Tibial nerve (tissue), 4 donors: Measurements from ENCODE around the gene SHISAL1. TPM values are rescaled to one million over a fixed set of nuclear protein-coding genes. Genes with fewer than 3 reads are reported as not detected.

Experiments
- DNase-seq, 2 donors: peaks; one replicate each; pipeline ENCODE4 v3.0.0-alpha.2; 2019; ENCODE audit warnings: low spot score in 2 of 2
- H3K27ac ChIP-seq, 4 donors: fragments of 200-600 bp; sonication (generic) in 3 of 4; one replicate each; pipeline ENCODE4 v1.5.1; 2017 to 2019; ENCODE audit warnings: mild to moderate bottlenecking in 1 of 4
- H3K27me3 ChIP-seq, 2 donors: fragments of 200-600 bp; sonication (generic) in 1 of 2; one replicate each; pipeline versions ENCODE4 v1.5.1 to v1.6.0; 2017 to 2019
- H3K36me3 ChIP-seq, 3 donors: fragments of 200-600 bp; sonication (generic); one replicate each; pipeline ENCODE4 v1.5.1; 2018 to 2019
- H3K4me1 ChIP-seq, 4 donors: fragments of 200-600 bp; sonication (generic) in 3 of 4; one replicate each; pipeline ENCODE4 v1.5.1; 2017 to 2019
- H3K4me3 ChIP-seq, 4 donors: fragments of 200-600 bp; sonication (generic) in 3 of 4; one replicate each; pipeline ENCODE4 v1.5.1; 2017 to 2019; ENCODE audit warnings: mild to moderate bottlenecking in 1 of 4, moderate library complexity in 1 of 4
- H3K9me3 ChIP-seq, 4 donors: fragments of 200-600 bp; sonication (generic) in 3 of 4; one replicate each; pipeline ENCODE4 v1.5.1; 2017 to 2019
- CTCF ChIP-seq, 5 experiments: fragments of 200-600 bp in 3 of 5; fragments of 450-650 bp in 2 of 5; sonication (generic) in 3 of 5; IDR thresholded peaks; one replicate each; pipeline ENCODE4 v1.5.1; 2016 to 2019; ENCODE audit warnings: antibody characterized with exemption in 5 of 5, mild to moderate bottlenecking in 3 of 5, moderate library complexity in 2 of 5
- EP300 ChIP-seq, 2 donors: sonication (generic); formaldehyde crosslinking; IDR thresholded peaks; one replicate each; pipeline ENCODE4 v1.6.1; 2017; ENCODE audit warnings: antibody characterized with exemption in 2 of 2, mild to moderate bottlenecking in 1 of 2
- POLR2A ChIP-seq, 2 donors: fragments of 450-650 bp; IDR thresholded peaks; one replicate each; pipeline ENCODE4 v1.6.1; 2017; ENCODE audit warnings: antibody characterized with exemption in 2 of 2, mild to moderate bottlenecking in 2 of 2, moderate library complexity in 2 of 2
- WGBS, 2 donors: methylation state at CpG; one replicate each; pipeline ENCODE4 v1.1.5; 2018; 5-methylcytosine and 5-hydroxymethylcytosine counted together
- total RNA-seq, 4 donors: library from RNA; depleted of rRNA; stranded (reverse); fragments of >200 nt; gene quantifications; one replicate each; pipeline ENCODE4 v1.1.0, GENCODE V29; 2016

The SHISAL1 gene
- total RNA-seq, 4 donors from 2014 or later, result 0.22 to 1.0 (median 0.59) TPM

DNA sequence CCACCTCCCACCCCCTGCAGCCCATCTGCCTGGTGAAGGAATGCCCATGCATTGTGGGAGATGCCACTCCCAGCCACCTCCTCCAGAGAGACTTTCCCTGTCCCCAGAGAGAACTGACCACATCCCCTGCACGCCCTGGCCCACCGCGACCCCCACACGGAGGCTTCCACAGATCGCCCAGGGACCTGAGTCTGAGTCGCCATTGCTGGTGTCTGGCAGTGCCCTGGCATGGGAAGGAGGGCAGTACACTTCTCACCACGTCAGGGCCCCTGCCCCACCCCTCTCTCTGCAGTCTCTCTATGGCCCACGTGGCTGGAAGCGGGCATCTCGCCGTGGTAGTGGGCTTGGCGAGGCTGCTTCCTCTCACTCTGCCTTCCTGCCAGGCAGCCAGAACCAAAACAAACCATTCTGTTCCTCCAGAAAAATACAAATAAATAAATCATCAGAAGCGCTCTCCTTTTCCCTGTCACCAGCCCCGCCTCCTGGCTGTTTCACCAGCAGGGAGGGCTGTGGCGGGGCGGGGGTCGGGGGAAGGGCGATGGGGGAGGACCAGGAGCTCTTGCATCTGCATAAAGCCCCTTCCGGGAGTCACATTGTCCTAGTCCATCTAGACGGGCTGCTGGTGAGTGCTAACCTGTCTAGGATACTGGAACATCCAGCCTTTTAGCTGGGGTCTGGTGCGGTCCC lies 20.9 kb downstream of the SHISAL1 start:
- no peak for DNase-seq
- no peak for TF ChIP-seq POLR2A (IDR thresholded peaks at IDR 0.05)
- no peak for TF ChIP-seq EP300 (IDR thresholded peaks at IDR 0.05)
- no peak for TF ChIP-seq CTCF (IDR thresholded peaks at IDR 0.05)
- H3K36me3 ChIP-seq, result no peaks in the 10 kb centered on the region
- no peak overlapping the region for H3K27ac ChIP-seq
- H3K27me3 ChIP-seq, result no peaks in the 10 kb centered on the region
- WGBS, 2 donors, result 28 to 51% methylated on average over 10 to 21 of the region's 21 CpGs
- H3K4me3 ChIP-seq, result no peak overlapping the region
- H3K4me1 ChIP-seq, result peaks cover 0 to 13% (median 0%) of the 10 kb centered on the region in 4 donors
- peaks cover 0 to 22% (median 2%) of the 10 kb centered on the region in 4 donors for H3K9me3 ChIP-seq

DNA sequence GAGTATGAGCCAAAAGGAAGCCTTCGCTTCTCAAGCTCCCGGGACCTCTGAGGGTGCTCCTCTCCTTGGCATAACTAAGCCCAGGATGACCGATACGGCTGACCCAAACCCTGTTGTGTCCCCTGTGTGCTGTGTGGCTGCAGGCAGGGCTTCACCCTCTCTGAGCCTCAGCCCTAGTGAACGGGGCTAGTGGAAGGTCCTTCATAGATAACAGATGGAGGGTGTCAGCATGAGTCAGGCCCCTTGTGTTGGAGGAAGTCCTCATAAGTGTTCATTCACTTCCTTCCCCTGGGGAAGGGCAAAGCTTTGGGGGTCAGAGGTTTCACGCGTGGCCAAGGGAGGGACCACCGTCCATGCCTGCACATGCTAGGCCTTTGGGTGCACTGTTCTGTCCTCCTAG lies 21.5 kb downstream of the SHISAL1 start:
- Histone ChIP-seq H3K36me3 (no peaks in the 10 kb centered on the region), H3K27ac (no peak overlapping the region), H3K4me1 (peaks cover 0 to 13% (median 0%) of the 10 kb centered on the region in 4 donors), H3K27me3 (no peaks in the 10 kb centered on the region), H3K4me3 (no peak overlapping the region), H3K9me3 (peaks cover 0 to 22% (median 2%) of the 10 kb centered on the region in 4 donors)
- TF ChIP-seq POLR2A (IDR thresholded peaks at IDR 0.05) (no peak), EP300 (IDR thresholded peaks at IDR 0.05) (no peak), CTCF (IDR thresholded peaks at IDR 0.05) (no peak)
- no peak for DNase-seq
- WGBS, 2 donors, result 75 to 80% methylated on average over 7 to 8 of the region's 8 CpGs

- Histone ChIP-seq H3K4me3 (no peak overlapping the region), H3K4me1 (peaks cover 0 to 13% (median 0%) of the 10 kb centered on the region in 4 donors), H3K27me3 (no peaks in the 10 kb centered on the region), H3K36me3 (no peaks in the 10 kb centered on the region), H3K9me3 (peaks cover 0 to 11% (median 0%) of the 10 kb centered on the region in 4 donors), H3K27ac (no peak overlapping the region)
- WGBS, 2 donors, result 41 to 43% methylated on average over 12 to 13 of the region's 13 CpGs
- DNase-seq, result no peak
- TF ChIP-seq CTCF (IDR thresholded peaks at IDR 0.05) (no peak), EP300 (IDR thresholded peaks at IDR 0.05) (no peak), POLR2A (IDR thresholded peaks at IDR 0.05) (no peak)
Measured at GRCh38 chr22:44289414-44290171, 23.2 kb downstream of the SHISAL1 start.

GRCh38 chr22:44288913-44289312 lies 23.8 kb downstream of the SHISAL1 start:
- WGBS, 2 donors, result 57 to 60% methylated on average over 4 of the region's 4 CpGs
- no peak overlapping the region for H3K4me3 ChIP-seq
- H3K27me3 ChIP-seq, result no peaks in the 10 kb centered on the region
- H3K4me1 ChIP-seq, result peaks cover 0 to 13% (median 0%) of the 10 kb centered on the region in 4 donors
- DNase-seq, result no peak
- TF ChIP-seq POLR2A (IDR thresholded peaks at IDR 0.05) (no peak), CTCF (IDR thresholded peaks at IDR 0.05) (no peak), EP300 (IDR thresholded peaks at IDR 0.05) (no peak)
- H3K36me3 ChIP-seq, result no peaks in the 10 kb centered on the region
- H3K9me3 ChIP-seq, result peaks cover 0 to 4% (median 0%) of the 10 kb centered on the region in 4 donors
- no peak overlapping the region for H3K27ac ChIP-seq

GRCh38 chr22:44287741-44288140 lies 25.0 kb downstream of the SHISAL1 start:
- peaks cover 0 to 13% (median 0%) of the 10 kb centered on the region in 4 donors for H3K4me1 ChIP-seq
- no peak overlapping the region for H3K4me3 ChIP-seq
- no peaks in the 10 kb centered on the region for H3K36me3 ChIP-seq
- WGBS, 2 donors, result 68 to 73% methylated on average over 13 of the region's 13 CpGs
- H3K27me3 ChIP-seq, result no peaks in the 10 kb centered on the region
- H3K9me3 ChIP-seq, result no peaks in the 10 kb centered on the region
- DNase-seq, result no peak
- no peak for TF ChIP-seq EP300 (IDR thresholded peaks at IDR 0.05)
- no peak for TF ChIP-seq POLR2A (IDR thresholded peaks at IDR 0.05)
- no peak for TF ChIP-seq CTCF (IDR thresholded peaks at IDR 0.05)
- no peak overlapping the region for H3K27ac ChIP-seq
